ENCODE data around the gene SEMA4A. TPM values are rescaled to one million over a fixed set of nuclear protein-coding genes. Genes with fewer than 3 reads are reported as not detected.
A peak's percentile ranks its signal among the peaks of the same experiment; 100 is the strongest.

SEMA4A gene
- polyA plus RNA-seq, 1 donor from 2014 or later, result 17.1 TPM

GRCh38 chr1:156211243-156211642 lies 57.9 kb downstream of the SEMA4A start:
- no peak overlapping the region for H3K4me3 ChIP-seq (ENCODE audit: low read length)
- H3K4me2 ChIP-seq (ENCODE audit: low read length), result no peak overlapping the region
- no peaks in the 10 kb centered on the region for H3K27me3 ChIP-seq (ENCODE audit: insufficient read depth, low read depth, low read length)
- H3K9me3 ChIP-seq (ENCODE audit: low read length), result no peaks in the 10 kb centered on the region
- no peak overlapping the region for H3K27ac ChIP-seq (ENCODE audit: low read length)
- no peaks in the 10 kb centered on the region for H3F3A ChIP-seq (ENCODE audit: insufficient read depth, low read length, poor library complexity, severe bottlenecking)
- H3K79me2 ChIP-seq (replicated peaks; ENCODE audit: insufficient read depth, low read length), result peaks cover 10% of the 10 kb centered on the region
- no peaks in the 10 kb centered on the region for H4K20me1 ChIP-seq (ENCODE audit: insufficient read depth)
- no peak overlapping the region for H3K9ac ChIP-seq (ENCODE audit: low read length)
- no peak overlapping the region for H2AFZ ChIP-seq (ENCODE audit: low read depth, low read length)
- no peaks in the 10 kb centered on the region for H3K36me3 ChIP-seq (ENCODE audit: insufficient read depth, low read length)
- no peaks in the 10 kb centered on the region for H3K9me2 ChIP-seq (ENCODE audit: insufficient read depth, low read length)
- TF ChIP-seq TAF1 (IDR thresholded peaks at IDR 0.05; ENCODE audit: low read depth) (no peak), RAD21 (conservative IDR thresholded peaks at IDR 0.05) (no peak)

DNA sequence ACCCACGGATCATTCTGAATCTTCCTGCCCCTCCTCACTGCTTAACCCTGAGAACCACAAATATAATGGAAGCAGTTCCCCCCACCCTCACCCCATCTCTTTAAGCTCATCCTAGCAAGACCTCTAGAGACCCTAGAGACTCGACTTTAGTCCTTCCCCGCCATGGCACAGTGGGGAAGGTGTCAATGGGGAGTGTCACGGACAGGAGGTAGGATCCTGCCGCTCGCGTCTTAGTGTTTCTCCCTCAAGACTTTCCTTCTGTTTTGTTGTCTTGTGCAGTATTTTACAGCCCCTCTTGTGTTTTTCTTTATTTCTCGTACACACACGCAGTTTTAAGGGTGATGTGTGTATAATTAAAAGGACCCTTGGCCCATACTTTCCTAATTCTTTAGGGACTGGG lies 58.7 kb downstream of the SEMA4A start:
- Histone ChIP-seq H3K9me2 (ENCODE audit: insufficient read depth, low read length) (no peaks in the 10 kb centered on the region), H4K20me1 (ENCODE audit: insufficient read depth) (no peaks in the 10 kb centered on the region), H3K36me3 (ENCODE audit: insufficient read depth, low read length) (no peaks in the 10 kb centered on the region), H3F3A (ENCODE audit: insufficient read depth, low read length, poor library complexity, severe bottlenecking) (no peaks in the 10 kb centered on the region), H3K9me3 (ENCODE audit: low read length) (no peaks in the 10 kb centered on the region), H3K4me3 (ENCODE audit: low read length) (peak overlapping the region; percentile 81), H3K79me2 (replicated peaks; ENCODE audit: insufficient read depth, low read length) (peaks cover 10% of the 10 kb centered on the region), H3K4me2 (ENCODE audit: low read length) (peak overlapping the region; percentile 29), H3K9ac (ENCODE audit: low read length) (peak overlapping the region; percentile 89), H3K27me3 (ENCODE audit: insufficient read depth, low read depth, low read length) (no peaks in the 10 kb centered on the region), H3K27ac (ENCODE audit: low read length) (peak overlapping the region; percentile 96), H2AFZ (ENCODE audit: low read depth, low read length) (no peak overlapping the region)
- no peak for TF ChIP-seq RAD21 (conservative IDR thresholded peaks at IDR 0.05)
- TF ChIP-seq, protein P1, sequence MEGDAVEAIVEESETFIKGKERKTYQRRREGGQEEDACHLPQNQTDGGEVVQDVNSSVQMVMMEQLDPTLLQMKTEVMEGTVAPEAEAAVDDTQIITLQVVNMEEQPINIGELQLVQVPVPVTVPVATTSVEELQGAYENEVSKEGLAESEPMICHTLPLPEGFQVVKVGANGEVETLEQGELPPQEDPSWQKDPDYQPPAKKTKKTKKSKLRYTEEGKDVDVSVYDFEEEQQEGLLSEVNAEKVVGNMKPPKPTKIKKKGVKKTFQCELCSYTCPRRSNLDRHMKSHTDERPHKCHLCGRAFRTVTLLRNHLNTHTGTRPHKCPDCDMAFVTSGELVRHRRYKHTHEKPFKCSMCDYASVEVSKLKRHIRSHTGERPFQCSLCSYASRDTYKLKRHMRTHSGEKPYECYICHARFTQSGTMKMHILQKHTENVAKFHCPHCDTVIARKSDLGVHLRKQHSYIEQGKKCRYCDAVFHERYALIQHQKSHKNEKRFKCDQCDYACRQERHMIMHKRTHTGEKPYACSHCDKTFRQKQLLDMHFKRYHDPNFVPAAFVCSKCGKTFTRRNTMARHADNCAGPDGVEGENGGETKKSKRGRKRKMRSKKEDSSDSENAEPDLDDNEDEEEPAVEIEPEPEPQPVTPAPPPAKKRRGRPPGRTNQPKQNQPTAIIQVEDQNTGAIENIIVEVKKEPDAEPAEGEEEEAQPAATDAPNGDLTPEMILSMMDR (IDR thresholded peaks at IDR 0.05; ENCODE audit: poor library complexity, severe bottlenecking), result no peak
- TF ChIP-seq SMC3 (conservative IDR thresholded peaks at IDR 0.05; ENCODE audit: poor library complexity), result no peak
- no peak for TF ChIP-seq MXI1 (conservative IDR thresholded peaks at IDR 0.05; ENCODE audit: poor library complexity, severe bottlenecking)

GRCh38 chr1:156212833-156213643 lies 59.7 kb downstream of the SEMA4A start, which contains the start of gene PMF1:
TSS of gene PMF1 (plus strand) at chr1:156213007. CDS start at chr1:156213016, 9 bp downstream.
- H3K27ac ChIP-seq (ENCODE audit: low read length), result peak within 1 kb of the TSS; percentile 96
- peak; percentile 79 for TF ChIP-seq MXI1 (conservative IDR thresholded peaks at IDR 0.05; ENCODE audit: poor library complexity, severe bottlenecking)
- peak; percentile 71 for TF ChIP-seq EP300 (conservative IDR thresholded peaks at IDR 0.05; ENCODE audit: poor library complexity, severe bottlenecking)
- TF ChIP-seq RAD21 (conservative IDR thresholded peaks at IDR 0.05), result no peak
- TF ChIP-seq, protein P2, sequence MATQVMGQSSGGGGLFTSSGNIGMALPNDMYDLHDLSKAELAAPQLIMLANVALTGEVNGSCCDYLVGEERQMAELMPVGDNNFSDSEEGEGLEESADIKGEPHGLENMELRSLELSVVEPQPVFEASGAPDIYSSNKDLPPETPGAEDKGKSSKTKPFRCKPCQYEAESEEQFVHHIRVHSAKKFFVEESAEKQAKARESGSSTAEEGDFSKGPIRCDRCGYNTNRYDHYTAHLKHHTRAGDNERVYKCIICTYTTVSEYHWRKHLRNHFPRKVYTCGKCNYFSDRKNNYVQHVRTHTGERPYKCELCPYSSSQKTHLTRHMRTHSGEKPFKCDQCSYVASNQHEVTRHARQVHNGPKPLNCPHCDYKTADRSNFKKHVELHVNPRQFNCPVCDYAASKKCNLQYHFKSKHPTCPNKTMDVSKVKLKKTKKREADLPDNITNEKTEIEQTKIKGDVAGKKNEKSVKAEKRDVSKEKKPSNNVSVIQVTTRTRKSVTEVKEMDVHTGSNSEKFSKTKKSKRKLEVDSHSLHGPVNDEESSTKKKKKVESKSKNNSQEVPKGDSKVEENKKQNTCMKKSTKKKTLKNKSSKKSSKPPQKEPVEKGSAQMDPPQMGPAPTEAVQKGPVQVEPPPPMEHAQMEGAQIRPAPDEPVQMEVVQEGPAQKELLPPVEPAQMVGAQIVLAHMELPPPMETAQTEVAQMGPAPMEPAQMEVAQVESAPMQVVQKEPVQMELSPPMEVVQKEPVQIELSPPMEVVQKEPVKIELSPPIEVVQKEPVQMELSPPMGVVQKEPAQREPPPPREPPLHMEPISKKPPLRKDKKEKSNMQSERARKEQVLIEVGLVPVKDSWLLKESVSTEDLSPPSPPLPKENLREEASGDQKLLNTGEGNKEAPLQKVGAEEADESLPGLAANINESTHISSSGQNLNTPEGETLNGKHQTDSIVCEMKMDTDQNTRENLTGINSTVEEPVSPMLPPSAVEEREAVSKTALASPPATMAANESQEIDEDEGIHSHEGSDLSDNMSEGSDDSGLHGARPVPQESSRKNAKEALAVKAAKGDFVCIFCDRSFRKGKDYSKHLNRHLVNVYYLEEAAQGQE (IDR thresholded peaks at IDR 0.05; ENCODE audit: borderline replicate concordance), result peak; percentile 91
- TF ChIP-seq SMC3 (conservative IDR thresholded peaks at IDR 0.05; ENCODE audit: poor library complexity), result peak; percentile 46
- peak; percentile 98 for TF ChIP-seq TAF1 (IDR thresholded peaks at IDR 0.05; ENCODE audit: low read depth)
- TF ChIP-seq, protein P1 (IDR thresholded peaks at IDR 0.05; ENCODE audit: poor library complexity, severe bottlenecking), result peak; percentile 44
- TF ChIP-seq EZH2 (IDR thresholded peaks at IDR 0.05; ENCODE audit: borderline replicate concordance, insufficient read depth, low read length, poor library complexity, severe bottlenecking), result no peak
- peak; percentile 91 for TF ChIP-seq POLR2AphosphoS5 (IDR thresholded peaks at IDR 0.05)
- H3K36me3 ChIP-seq (ENCODE audit: insufficient read depth, low read length), result no peaks in the 10 kb centered on the region
- H3K27me3 ChIP-seq (ENCODE audit: insufficient read depth, low read depth, low read length), result no peaks in the 10 kb centered on the region
- H4K20me1 ChIP-seq (ENCODE audit: insufficient read depth), result no peaks in the 10 kb centered on the region
- peak within 1 kb of the TSS; percentile 81 for H3K4me3 ChIP-seq (ENCODE audit: low read length)
- H3K9me2 ChIP-seq (ENCODE audit: insufficient read depth, low read length), result no peaks in the 10 kb centered on the region
- peak within 1 kb of the TSS; percentile 77 for H2AFZ ChIP-seq (ENCODE audit: low read depth, low read length)
- H3F3A ChIP-seq (ENCODE audit: insufficient read depth, low read length, poor library complexity, severe bottlenecking), result no peaks in the 10 kb centered on the region
- H3K79me2 ChIP-seq (replicated peaks; ENCODE audit: insufficient read depth, low read length), result peaks cover 10% of the 10 kb centered on the region
- peak within 1 kb of the TSS; percentile 94 for H3K4me2 ChIP-seq (ENCODE audit: low read length)
- H3K9ac ChIP-seq (ENCODE audit: low read length), result peak within 1 kb of the TSS; percentile 89
- H3K9me3 ChIP-seq (ENCODE audit: low read length), result no peaks in the 10 kb centered on the region

All from neural cell (in vitro differentiated cells).